Right cardiac atrium (tissue), 5 donors: ENCODE data around the gene FN1. TPM values are rescaled to one million over a fixed set of nuclear protein-coding genes. Genes with fewer than 3 reads are reported as not detected.

Source experiments
- ATAC-seq, 2 donors: fragments of 200-7000 bp; cut with Tn5 transposase; one replicate each; pipeline versions ENCODE4 v1.8.0 to v1.9.1; 2020; ENCODE audit warnings: moderate library complexity in 2 of 2, mild to moderate bottlenecking in 1 of 2
- DNase-seq, 3 donors: peaks; one replicate each; pipeline ENCODE4 v3.0.0-alpha.2; 2020
- H3K27ac ChIP-seq: one replicate; pipeline ENCODE4 v1.5.1; 2013; ENCODE audit warnings: mild to moderate bottlenecking, low read length, control low read depth, moderate library complexity
- H3K27me3 ChIP-seq: one replicate; pipeline ENCODE4 v1.6.1; 2013; ENCODE audit not compliant: control insufficient read depth, insufficient read depth
- H3K4me1 ChIP-seq: one replicate; pipeline ENCODE4 v1.6.1; 2013; ENCODE audit warnings: low read length; ENCODE audit not compliant: control insufficient read depth, insufficient read depth
- H3K4me3 ChIP-seq: one replicate; pipeline ENCODE4 v1.5.1; 2013; ENCODE audit warnings: low read length, control low read depth
- H3K9me3 ChIP-seq: one replicate; pipeline ENCODE4 v1.6.1; 2013; ENCODE audit warnings: low read length; ENCODE audit not compliant: control insufficient read depth
- WGBS: extraction: QIAGEN DNeasy Blood & Tissue Kit; methylation state at CpG from one replicate; pipeline ENCODE4 v1.1.7; 2013; 5-methylcytosine and 5-hydroxymethylcytosine counted together
- intact Hi-C, 4 donors: fragments of 100-400 bp; cut with DNase I; formaldehyde crosslinking; loops; one replicate each; pipeline versions ENCODE4 v1.11.0 to v1.14.0; 2022 to 2023
- polyA plus RNA-seq: library from polyadenylated mRNA; stranded (reverse); fragments of 200-250 nt; gene quantifications from one replicate; pipeline ENCODE4 v1.2.3, GENCODE V29; 2013
- total RNA-seq, 4 donors: library from RNA; stranded (reverse); fragmentation: NEBNext Ultra II Directional; extraction: Animal tissue kit (Norgen Biotek cat#: 25700); gene quantifications; one replicate each; pipeline ENCODE4 v1.2.1, GENCODE V29; 2021
- donor health status: healthy with polysubstance abuse.
- donor health status: DM: no; HTN: yes; CAD: no.
- donor health status: DM: no; HTN: no; CAD: no.
- donor health status: DM: no; HTN: yes; CAD: no; lungs with severe emphysema.
- donor health status: DM: yes; HTN: yes; CAD: no.

Gene FN1
- total and polyA plus RNA-seq, 5 donors = 205 to 530 (median 342) TPM

DNA sequence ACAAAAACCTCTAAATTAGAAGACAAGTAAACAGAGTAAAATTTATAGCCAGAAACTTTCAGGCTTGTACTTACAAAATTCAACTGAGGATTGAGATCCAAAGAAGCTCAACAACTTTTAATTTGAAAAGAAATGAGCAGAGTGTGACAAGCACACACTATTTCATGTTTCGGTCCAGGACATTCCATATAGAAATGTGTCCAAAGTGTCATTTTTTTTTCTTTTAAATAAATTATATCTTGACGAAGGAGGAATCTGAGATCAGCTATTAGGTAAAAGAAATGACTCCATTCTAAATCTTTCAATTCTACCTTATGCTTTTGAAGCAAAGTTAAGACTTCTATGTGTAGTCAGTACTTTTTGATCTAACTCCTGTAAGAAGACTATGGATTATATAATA is 4.6 kb downstream of the FN1 start:
- no peak overlapping the region for H3K4me3 ChIP-seq

DNA sequence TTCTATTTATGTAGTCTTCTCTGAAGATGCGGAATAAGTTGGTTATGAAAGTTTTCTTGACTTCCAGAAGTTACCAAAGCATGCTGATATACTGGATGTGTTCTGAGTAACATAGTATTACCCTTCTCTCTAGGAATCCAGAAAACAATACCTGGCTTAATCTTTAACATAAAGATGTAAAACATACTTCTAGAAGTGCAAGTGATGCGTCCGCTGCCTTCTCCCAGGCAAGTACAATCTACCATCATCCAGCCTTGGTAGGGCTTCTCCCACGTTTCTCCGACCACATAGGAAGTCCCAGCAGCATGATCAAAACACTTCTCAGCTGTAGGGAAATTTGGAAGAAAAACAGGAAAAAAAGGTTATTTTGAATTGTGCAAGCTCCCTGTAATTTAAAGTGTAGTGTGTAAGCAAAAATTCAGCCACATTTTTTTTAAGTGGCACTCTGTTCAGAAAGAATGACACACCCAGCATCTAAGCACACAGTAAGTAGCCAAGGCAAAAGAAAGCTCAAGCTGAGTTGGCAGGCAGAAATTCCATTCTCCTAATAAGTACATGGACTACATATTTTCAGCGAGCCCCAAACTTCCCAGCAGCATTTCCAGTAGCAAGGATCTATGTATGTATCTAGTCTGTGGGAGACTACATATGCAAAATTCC is 5.2 kb downstream of the FN1 start:
- ATAC-seq (peak in 1 of 2 donors; percentile 36), DNase-seq (no peak)
- Histone ChIP-seq H3K9me3 (no peaks in the 10 kb centered on the region), H3K27me3 (no peaks in the 10 kb centered on the region), H3K4me3 (no peak overlapping the region), H3K27ac (no peak overlapping the region), H3K4me1 (no peaks in the 10 kb centered on the region)
- WGBS = 61% methylated on average over 6 of the region's 6 CpGs
- intact Hi-C loops = no loop called here

More for the DNA sequence above, 4.6 kb downstream of the FN1 start:
- intact Hi-C loops = no loop called here
- ATAC-seq (no peak), DNase-seq (no peak)
- Histone ChIP-seq H3K9me3 (no peaks in the 10 kb centered on the region), H3K27ac (no peak overlapping the region), H3K4me1 (no peaks in the 10 kb centered on the region), H3K27me3 (no peaks in the 10 kb centered on the region)
- WGBS = 39% methylated on average over 2 of the region's 2 CpGs

DNA sequence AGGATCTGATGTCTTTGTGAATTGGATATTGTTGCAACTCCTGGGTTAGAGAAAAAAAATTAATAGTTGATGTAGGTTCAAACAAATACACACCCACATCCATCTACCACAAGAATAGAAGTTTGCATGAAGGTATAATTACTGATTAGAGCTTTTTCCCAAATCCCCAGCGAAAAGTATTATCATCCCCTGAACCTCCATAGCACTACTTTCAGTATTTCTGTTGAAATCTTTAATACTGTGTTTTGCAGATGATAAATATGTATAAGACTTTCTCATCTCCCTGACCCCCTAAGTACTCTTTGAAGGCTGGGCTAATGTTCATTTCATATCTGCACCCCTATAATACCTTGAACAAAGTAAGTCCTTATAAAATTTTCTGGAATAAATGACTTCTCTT is 6.4 kb downstream of the FN1 start:
- H3K27ac ChIP-seq = no peak overlapping the region
- H3K4me3 ChIP-seq = no peak overlapping the region
- no peak for ATAC-seq
- no peaks in the 10 kb centered on the region for H3K4me1 ChIP-seq
- no peaks in the 10 kb centered on the region for H3K27me3 ChIP-seq
- WGBS = 92% methylated on average over 1 of the region's 1 CpG
- no peak for DNase-seq
- intact Hi-C loops = no loop called here
- no peaks in the 10 kb centered on the region for H3K9me3 ChIP-seq

DNA sequence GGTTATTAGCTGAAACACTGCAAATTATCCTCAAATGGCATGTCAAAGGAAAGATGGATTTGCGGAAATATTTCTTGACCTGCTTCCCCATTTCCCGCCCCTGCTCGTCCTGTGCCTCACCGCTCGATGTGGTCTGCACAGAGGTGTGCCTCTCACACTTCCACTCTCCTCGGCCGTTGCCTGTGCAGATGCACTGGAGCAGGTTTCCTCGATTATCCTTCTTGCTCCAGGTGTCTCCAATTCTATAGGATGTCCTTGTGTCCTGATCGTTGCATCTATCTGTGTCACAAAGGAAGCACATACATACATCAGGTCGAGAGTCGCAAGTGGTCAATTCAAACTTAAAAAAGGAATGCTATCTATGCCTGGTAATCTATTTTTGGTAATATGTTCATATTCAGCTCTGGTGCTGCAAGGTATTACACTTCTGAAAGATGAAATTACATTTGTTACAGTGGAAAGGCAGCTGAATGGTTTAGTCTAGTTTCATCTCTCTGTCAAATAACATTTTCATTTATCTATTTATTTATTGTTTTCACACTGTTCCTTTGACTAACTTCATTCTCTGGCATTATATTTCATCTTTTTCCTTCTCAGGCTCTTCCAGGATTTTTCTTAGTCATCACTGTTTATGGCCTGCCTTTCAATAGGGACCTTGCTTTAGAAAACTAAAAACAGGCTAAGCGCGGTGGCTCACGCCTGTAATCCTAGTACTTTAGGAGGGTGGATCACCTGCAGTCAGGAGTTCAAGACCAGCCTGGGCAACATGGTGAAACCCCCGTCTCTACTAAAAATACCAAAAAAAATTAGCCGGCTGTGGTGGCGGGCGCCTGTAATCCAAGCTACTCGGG is 7.6 kb downstream of the FN1 start:
- Histone ChIP-seq H3K27ac (no peak overlapping the region), H3K27me3 (no peaks in the 10 kb centered on the region), H3K9me3 (no peaks in the 10 kb centered on the region), H3K4me1 (no peaks in the 10 kb centered on the region), H3K4me3 (no peak overlapping the region)
- ATAC-seq (no peak), DNase-seq (no peak)
- intact Hi-C loops = no loop called here
- WGBS = 86% methylated on average over 19 of the region's 19 CpGs

DNA sequence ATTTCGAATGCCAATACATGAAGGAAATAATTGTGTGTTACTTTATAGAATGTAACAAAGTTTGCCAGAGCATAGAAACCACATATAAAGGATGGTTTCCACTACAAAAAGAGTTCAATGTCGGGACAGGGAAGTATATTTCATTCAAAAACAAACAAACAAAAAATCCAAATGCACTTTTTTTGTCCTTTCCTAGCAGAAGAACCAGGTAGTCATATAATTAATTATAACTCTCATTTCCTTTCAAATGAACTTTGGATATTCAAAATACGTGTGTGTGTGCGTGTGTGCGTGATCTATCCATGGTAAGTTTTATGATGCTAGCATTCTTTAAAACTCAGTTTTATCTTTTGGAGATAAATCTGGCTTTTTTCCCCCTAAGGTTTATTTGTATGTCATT is 8.3 kb downstream of the FN1 start:
- no peak overlapping the region for H3K27ac ChIP-seq
- intact Hi-C loops = no loop called here
- H3K4me3 ChIP-seq = no peak overlapping the region
- no peak for ATAC-seq
- H3K4me1 ChIP-seq = no peaks in the 10 kb centered on the region
- no peaks in the 10 kb centered on the region for H3K27me3 ChIP-seq
- 90% methylated on average over 5 of the region's 5 CpGs for WGBS
- DNase-seq = no peak
- no peaks in the 10 kb centered on the region for H3K9me3 ChIP-seq

DNA sequence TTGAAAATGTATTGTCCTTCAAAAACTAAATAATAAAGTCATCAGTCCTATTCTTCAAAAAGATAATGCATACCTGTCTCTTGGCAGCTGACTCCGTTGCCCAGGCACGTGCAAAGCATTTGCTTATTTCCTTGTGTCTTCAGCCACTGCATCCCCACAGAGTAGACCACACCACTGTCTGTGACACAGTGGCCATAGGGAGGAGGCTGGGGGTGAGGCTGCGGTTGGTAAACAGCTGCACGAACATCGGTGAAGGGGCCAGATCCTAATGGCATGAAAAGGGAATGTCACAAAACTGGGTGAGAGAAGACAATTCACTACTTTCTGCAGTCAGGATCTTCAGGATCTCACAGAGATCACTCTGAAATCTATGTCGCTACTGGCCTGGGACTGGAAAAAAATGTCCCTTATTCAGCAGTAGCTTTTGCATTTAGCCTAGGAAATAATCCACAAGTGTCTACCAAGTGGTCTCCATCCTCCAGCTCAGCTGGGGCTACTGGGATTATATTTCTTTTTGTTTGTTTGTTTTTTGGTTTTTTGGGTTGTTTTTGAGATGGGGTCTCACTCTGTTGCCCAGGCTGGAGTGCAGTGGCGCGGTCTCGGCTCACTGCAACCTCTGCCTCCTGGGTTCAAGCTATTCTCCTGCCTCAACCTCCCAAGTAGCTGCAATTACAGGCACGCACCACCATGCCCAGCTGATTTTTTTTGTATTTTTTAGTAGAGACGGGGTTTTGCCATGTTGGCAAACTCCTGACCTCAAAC is 10.7 kb downstream of the FN1 start:
- no peak for ATAC-seq
- no peaks in the 10 kb centered on the region for H3K27me3 ChIP-seq
- 80% methylated on average over 11 of the region's 11 CpGs for WGBS
- peaks cover 1% of the 10 kb centered on the region for H3K4me1 ChIP-seq
- DNase-seq = no peak
- no peak overlapping the region for H3K27ac ChIP-seq
- no peak overlapping the region for H3K4me3 ChIP-seq
- intact Hi-C loops = no loop called here
- H3K9me3 ChIP-seq = no peaks in the 10 kb centered on the region

DNA sequence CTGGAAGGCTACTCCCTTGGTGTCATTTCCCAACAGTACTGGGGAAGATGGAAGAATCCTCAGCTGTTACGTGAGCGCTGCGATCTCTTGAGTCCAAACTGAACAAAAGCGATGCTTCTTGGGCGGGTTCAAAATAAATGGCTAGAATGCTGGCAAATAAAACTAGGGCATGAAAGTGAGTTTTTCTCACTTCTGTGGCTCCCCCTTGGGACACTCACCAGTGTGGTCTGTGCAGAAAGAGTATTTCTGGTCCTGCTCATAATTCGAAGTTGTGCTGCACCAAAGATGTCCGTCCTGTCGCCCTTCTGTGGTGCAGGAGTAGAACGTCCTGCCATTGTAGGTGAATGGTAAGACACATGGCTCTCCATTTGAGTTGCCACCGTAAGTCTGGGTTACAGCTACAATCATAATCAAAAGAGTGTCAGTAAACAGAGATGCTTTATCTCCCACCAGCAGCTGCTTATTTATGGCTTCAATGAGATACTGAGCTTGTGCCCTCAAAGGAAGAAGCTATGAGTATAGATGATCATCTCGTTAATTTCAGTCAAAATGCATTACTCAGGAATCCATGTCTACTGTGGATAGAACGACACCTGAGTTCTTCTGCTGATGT is 11.8 kb downstream of the FN1 start:
- H3K9me3 ChIP-seq = no peaks in the 10 kb centered on the region
- ATAC-seq (no peak), DNase-seq (no peak)
- WGBS = 89% methylated on average over 12 of the region's 12 CpGs
- no peak overlapping the region for H3K4me3 ChIP-seq
- intact Hi-C loops = no loop called here
- no peak overlapping the region for H3K27ac ChIP-seq
- peaks cover 1% of the 10 kb centered on the region for H3K4me1 ChIP-seq
- H3K27me3 ChIP-seq = no peaks in the 10 kb centered on the region

DNA sequence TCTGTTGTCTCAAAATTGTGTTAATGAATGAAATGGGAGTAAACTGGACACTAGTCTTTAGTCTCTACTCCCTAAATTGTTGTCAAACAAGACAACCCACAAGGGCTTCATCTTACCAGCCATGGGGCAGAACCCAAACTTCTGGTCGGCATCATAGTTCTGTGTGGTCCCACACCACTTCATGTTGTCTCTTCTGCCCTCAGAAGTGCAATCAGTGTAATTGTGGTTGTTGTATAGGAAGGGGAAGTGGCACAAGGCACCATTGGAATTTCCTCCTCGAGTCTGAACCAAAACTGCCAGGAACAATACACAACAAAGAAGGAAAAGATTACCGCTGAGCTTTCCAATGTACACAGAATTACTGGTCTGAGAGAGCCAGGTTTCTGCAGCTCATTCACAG is 12.6 kb downstream of the FN1 start:
- WGBS = 55% methylated on average over 3 of the region's 3 CpGs
- no peaks in the 10 kb centered on the region for H3K9me3 ChIP-seq
- H3K4me3 ChIP-seq = no peak overlapping the region
- H3K27ac ChIP-seq = no peak overlapping the region
- H3K4me1 ChIP-seq = peaks cover 1% of the 10 kb centered on the region
- no peaks in the 10 kb centered on the region for H3K27me3 ChIP-seq
- peak in 1 of 2 donors; percentile 71 for ATAC-seq
- no peak for DNase-seq
- intact Hi-C loops = no loop called here

DNA sequence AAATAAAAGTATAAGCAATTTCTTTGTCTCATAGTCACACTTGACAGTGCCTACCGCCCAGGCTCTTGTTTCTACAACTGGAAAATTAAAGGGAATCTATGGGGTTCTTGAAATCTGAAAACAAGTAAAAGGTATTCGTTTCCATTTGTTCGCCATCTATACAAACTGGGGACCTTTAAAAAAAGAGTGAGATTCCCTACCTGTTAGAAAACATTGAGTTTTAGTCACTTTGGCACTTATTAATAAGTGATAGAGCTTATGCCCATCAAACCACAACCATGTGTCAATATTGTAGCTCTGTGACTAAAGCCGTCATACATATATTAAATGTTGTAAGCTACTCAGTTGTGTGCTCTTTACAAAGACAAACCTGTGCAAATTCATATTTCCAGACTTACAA is 13.2 kb downstream of the FN1 start:
- Histone ChIP-seq H3K27ac (no peak overlapping the region), H3K9me3 (no peaks in the 10 kb centered on the region), H3K27me3 (no peaks in the 10 kb centered on the region), H3K4me1 (peaks cover 1% of the 10 kb centered on the region), H3K4me3 (no peak overlapping the region)
- DNase-seq = no peak
- intact Hi-C loops = no loop called here
- 93% methylated on average over 4 of the region's 4 CpGs for WGBS
- no peak for ATAC-seq

DNA sequence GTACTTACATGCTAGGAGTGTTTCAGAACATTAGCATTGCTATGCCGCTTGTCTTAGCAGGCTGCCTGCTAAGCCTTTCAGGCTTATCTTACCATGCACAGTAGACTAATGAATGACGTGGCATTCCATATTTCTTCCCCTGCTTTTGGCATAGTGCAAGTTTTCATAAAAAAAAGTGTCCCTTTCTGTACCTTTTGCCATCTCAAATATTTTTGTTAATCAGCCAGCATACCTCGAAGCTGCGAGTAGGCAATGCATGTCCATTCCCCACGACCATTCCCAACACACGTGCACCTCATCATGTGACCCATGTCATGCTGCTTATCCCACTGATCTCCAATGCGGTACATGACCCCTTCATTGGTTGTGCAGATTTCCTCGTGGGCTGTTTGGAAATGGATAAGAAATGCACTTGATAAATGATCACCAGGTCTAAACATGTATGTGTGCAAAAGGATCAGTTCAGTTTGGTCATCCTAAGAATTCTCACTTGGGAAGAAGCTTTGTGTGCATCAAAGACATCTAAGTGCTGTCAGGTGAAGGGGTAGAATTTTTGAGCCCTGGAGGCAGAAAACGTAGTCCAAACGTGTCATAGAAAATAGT is 13.9 kb downstream of the FN1 start:
- H3K27me3 ChIP-seq = no peaks in the 10 kb centered on the region
- no peak overlapping the region for H3K27ac ChIP-seq
- intact Hi-C loops = no loop called here
- ATAC-seq (no peak), DNase-seq (no peak)
- H3K9me3 ChIP-seq = no peaks in the 10 kb centered on the region
- WGBS = 64% methylated on average over 10 of the region's 10 CpGs
- H3K4me3 ChIP-seq = no peak overlapping the region
- peaks cover 1% of the 10 kb centered on the region for H3K4me1 ChIP-seq
